Right ventricle myocardium inferior (tissue), 1 donor: ENCODE results near the gene RNF187. TPM values are rescaled to one million over a fixed set of nuclear protein-coding genes. Genes with fewer than 3 reads are reported as not detected.
"Not testable (repeated sequence)": the region's sequence is repeated elsewhere in the genome, so short reads cannot be mapped to it uniquely, and the experiment has no call there.

Experiments used
- ATAC-seq: fragments of 200-7000 bp; cut with Tn5 transposase; one replicate; pipeline ENCODE4 v1.9.1; 2020; ENCODE audit warnings: mild to moderate bottlenecking, moderate library complexity
- DNase-seq: peaks from one replicate; pipeline ENCODE4 v3.0.0; 2021; ENCODE audit errors: missing footprints
- intact Hi-C: fragments of 100-400 bp; cut with DNase I; formaldehyde crosslinking; loops from one replicate; pipeline ENCODE4 v1.11.0; 2022
- total RNA-seq: library from RNA; stranded (reverse); fragmentation: NEBNext Ultra II Directional; extraction: Animal tissue kit (Norgen Biotek cat#: 25700); gene quantifications from one replicate; pipeline ENCODE4 v1.2.1, GENCODE V29; 2021
- donor health status: DM: no; HTN: yes; CAD: no; lungs with severe emphysema.

The RNF187 gene
- total RNA-seq, 1 donor from 2014 or later = 85.4 TPM

DNA sequence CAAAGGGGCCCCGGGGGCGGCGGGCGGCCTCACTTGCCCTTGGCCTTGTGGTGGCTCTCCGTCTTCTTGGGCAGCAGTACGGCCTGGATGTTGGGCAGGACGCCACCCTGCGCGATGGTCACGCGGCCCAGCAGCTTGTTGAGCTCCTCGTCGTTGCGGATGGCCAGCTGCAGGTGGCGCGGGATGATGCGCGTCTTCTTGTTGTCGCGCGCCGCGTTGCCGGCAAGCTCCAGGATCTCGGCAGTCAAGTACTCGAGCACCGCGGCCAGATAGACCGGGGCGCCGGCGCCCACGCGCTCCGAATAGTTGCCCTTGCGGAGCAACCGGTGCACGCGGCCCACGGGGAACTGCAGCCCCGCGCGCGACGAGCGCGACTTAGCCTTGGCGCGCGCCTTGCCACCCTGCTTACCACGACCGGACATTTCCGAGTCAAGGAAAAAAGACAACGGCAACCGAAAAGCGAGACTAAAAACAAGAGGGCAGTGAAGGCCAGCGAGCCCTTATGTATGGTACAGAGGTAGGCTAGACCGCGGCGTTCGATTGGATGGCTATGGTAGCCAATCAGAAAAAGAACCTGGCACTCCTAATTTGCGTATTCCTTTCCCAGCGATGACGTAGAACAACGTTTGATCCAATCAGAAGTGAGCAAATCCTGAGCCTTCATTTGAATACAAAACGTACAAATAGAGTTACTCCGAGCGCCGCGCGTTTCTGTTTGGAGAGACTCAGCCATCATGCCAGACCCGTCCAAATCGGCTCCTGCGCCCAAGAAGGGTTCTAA, 29.6 kb upstream of the RNF187 start:
- DNase-seq (peak; percentile 90), ATAC-seq (peak; percentile 97)
- intact Hi-C loops = loop anchor here (5.0 kb wide), 2 partner anchors 50 to 80 kb away; partner anchors contain the start of gene TRIM11

DNA sequence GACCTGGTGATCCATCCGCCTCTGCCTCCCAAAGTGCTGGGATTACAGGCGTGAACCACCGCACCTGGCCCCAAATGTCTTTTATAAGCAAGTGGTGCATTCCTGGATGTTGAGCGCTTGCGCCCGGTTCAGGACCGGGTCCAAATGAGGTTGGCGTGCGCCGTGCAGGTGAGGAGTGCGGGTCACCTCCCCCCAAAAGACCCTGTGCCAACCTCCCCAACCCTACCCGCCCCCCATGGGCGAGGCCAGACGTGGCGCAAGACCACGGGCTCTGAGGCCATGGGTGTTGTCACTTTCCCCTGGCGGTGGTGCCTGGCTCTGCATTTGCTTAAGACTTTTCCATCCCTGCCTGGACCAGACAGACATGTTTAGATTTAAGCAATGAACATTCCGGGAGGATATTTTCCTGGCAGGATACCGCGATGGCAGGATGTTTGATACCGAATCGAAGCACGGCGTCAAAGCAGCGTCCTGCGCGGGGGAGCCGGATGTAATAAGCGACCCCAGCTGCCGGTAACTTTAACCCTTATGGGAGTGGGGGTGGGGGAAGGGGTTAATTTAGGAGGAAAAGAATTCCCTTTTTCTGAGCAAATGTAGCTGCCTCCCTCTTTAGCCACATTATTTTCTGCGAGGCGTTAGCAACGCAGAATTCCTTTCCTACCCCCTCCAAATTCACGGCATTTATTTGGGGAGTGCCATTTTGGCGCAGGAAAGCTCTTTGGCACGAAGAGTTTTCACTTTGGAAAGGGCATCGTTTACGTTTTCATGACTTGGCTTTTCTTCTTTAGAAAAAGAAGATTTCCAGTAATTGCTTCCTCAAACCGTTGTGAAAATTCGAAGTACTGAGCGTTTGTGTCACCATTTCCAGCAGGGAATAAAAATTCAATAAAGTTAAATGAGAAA, 27.8 kb upstream of the RNF187 start:
- intact Hi-C loops = loop anchor here (5.0 kb wide), 2 partner anchors 52 to 82 kb away; partner anchors contain the start of gene TRIM11
- DNase-seq = no peak
- ATAC-seq = peak; percentile 13

DNA sequence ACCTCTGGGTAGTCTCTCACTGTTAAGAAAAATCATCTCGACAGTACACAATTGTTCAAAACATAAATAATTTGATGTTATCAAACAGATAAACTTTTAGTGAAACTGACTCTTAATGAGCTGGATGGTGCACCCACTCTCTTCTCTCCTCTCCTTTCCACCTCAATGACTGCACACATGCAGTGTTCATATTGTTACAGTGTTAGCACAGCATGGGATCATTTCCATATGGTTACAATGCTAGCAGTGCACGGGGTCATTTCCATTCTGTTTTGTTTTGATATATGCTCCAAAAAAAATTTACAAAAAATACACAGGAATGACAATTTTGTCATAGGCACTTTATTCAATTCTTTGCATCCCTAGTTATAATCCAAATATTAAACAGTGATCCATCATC, 26.4 kb upstream of the RNF187 start:
- intact Hi-C loops = no loop called here
- no peak for DNase-seq
- ATAC-seq = no peak

- intact Hi-C loops = no loop called here
- ATAC-seq = no peak
- DNase-seq = no peak
Observed at GRCh38 chr1:228462560-228462959, 24.6 kb upstream of the RNF187 start.

DNA sequence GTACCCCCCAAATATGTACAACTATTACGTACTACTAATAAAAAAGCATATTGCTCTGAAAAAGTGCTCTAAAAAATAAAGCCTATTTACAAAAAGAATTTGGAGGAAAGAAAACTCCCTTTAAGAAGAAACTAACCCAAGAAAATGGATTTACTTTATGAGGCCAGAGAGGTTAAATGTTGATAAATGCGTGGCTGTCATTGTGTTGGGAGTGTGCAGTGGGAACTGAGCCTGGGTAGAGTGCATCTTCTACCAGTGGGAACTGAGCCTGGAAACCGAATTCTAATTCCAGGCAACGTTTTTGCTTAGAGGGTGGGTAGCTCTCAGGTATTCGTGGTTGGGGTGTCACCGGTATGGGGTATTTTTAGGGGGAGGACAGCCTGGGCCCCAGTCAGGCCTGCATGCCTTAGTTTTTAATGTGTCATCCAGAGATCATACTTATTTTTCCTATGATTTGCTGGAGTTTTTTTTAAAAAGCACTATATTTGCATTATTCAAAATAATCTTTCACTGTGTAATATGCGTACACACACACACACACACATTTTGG, 24.1 kb upstream of the RNF187 start:
- intact Hi-C loops = no loop called here
- ATAC-seq = no peak

DNA sequence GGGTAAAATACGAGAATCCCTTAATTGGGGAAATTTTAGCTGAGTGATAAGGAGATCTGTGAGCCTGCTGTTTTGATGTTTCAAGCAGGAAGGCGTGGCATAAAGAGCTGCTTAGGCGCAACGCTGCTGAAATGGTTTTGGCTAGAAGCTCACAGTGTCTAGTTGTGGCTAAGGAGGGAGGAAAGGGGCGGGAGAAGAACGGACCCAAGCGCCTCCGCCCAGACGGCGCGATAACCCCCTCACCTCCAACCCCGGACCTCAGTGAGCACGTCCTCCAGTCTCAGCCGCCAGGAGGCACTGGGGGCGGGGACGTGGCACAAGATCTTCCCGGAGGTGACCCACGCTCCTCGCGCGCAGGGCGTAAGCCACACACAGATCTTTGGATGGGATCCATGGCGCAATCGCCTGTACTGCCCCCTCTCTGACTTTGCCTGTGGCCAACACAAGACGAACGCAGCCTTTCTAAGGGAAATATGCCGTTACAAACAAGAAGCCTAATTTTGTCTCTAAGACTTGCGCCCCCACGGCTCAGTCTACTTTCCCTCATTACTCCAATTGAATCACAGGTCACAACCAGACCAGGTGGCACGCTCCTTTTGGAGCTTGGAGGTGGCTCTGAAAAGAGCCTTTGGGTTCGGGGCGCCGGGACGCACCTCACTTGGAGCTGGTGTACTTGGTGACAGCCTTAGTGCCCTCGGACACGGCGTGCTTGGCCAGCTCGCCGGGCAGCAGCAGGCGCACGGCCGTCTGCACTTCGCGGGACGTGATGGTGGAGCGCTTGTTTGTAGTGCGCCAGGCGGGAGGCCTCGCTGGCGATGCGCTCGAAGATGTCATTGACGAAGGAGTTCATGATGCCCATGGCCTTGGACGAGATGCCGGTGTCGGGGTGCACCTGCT, 23.4 kb upstream of the RNF187 start:
- ATAC-seq = peak; percentile 42
- intact Hi-C loops = no loop called here
- DNase-seq = no peak

More for the DNA sequence above, 24.1 kb upstream of the RNF187 start:
- no peak for DNase-seq

GRCh38 chr1:228464487-228464983, 22.6 kb upstream of the RNF187 start:
- intact Hi-C loops = no loop called here
- peak; percentile 75 for ATAC-seq
- peak; percentile 82 for DNase-seq

- ATAC-seq (no peak), DNase-seq (no peak)
Observed at GRCh38 chr1:228465141-228465540, 22.0 kb upstream of the RNF187 start.

GRCh38 chr1:228465571-228466146, 21.5 kb upstream of the RNF187 start:
- no peak for ATAC-seq
- no peak for DNase-seq
- intact Hi-C loops = no loop called here

More at GRCh38 chr1:228465141-228465540, 22.0 kb upstream of the RNF187 start:
- intact Hi-C loops = no loop called here

DNA sequence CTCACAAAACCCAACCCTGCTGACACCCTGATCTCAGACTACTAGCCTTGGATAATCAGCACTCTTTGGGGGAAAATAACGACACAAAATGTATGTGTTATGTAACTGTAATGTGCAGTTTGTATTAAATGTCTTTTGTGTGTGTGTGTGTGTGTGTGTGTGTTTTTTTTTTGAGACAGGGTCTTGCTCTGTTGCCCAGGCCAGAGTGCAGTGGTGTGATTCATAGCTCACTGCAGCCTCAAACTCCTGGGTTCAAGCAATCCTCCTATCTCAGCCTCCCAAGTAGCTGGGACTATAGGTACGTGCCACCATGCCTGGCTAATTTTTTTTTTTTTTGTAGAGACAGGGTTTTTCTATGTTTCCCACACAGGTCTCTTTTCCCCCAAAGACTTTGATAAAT, 19.0 kb upstream of the RNF187 start:
- DNase-seq, ATAC-seq, intact Hi-C loops: not testable (repeated sequence)

GRCh38 chr1:228469413-228470162, 17.6 kb upstream of the RNF187 start:
- ATAC-seq (no peak), DNase-seq (no peak)
- intact Hi-C loops = no loop called here

- intact Hi-C loops = no loop called here
- DNase-seq (no peak), ATAC-seq (no peak)
Observed at GRCh38 chr1:228471154-228471761, 15.9 kb upstream of the RNF187 start.

GRCh38 chr1:228471762-228472398, 15.3 kb upstream of the RNF187 start:
- intact Hi-C loops = no loop called here
- ATAC-seq (no peak), DNase-seq (no peak)

DNA sequence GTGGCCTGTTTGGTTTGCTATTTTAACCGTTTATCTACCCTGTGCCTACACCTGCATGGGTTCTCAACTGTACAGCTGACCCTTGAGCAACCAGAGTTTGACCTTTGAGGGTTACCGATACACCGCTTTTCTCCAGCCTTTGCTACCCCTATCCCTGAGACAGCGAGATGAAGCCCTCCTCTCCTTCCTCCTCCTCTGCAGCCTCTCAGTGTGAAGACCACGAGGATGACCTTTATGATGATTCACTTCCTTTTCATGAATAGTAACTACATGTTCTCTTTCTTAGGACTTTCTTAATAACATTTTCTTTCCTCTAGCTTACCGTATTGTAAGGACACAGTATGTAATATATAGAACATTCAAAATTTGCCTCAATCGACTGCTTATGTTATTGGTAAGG, 14.5 kb upstream of the RNF187 start:
- ATAC-seq (no peak), DNase-seq (no peak)
- intact Hi-C loops = no loop called here

DNA sequence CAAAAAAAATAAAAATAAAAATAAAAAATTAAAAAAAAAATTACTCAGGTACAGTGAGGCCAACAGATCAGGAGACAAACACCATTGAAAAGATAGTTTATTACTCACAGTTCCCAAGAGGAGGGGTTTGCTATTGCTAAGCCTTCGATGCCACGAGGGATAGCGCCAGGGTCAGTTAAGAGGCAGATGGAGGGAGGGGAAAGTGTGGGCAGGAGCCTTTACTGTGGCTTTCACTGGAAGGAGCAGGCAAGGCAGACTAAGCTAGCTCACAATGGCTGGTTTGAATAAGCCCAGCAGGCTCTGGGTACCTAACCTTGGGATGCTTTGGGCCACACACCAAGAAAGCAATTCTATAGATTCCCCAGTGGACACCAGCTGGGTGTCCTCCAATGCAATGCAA, 12.7 kb upstream of the RNF187 start:
- no peak for ATAC-seq
- DNase-seq = no peak
- intact Hi-C loops = no loop called here

DNA sequence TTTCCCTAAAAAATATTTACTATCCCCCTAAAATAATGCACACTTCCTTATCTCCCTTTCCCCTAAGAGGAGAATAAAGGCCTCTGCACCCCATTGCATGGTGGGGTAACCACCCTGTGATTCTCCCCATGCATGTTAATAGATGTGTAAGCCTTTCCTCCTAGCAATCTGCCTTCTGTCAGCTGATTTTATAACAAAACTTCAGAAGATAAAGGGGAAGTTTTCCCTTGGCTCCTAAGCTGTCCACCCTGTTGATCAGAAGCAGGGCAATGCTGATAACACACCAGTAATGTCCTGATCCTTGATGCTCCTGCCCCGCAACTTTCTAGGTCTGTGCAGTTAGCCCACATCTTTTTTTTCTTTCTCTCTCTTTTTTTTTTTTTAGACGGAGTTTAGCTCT, 11.4 kb upstream of the RNF187 start:
- DNase-seq (no peak), ATAC-seq (no peak)
- intact Hi-C loops = no loop called here
